Skin of body (tissue), 2 donors: ENCODE results near the gene KLHDC7A. TPM values are rescaled to one million over a fixed set of nuclear protein-coding genes. Genes with fewer than 3 reads are reported as not detected.

Source experiments
- small RNA-seq: library from RNA; depleted of rRNA; stranded (forward); fragments of <200 nt; gene quantifications from one replicate; pipeline ENCODE3, GENCODE V24; 2014; ENCODE audit warnings: low replicate concordance
- total RNA-seq: library from RNA; depleted of rRNA; stranded (reverse); fragments of >200 nt; gene quantifications from one replicate; pipeline ENCODE4 v1.2.3, GENCODE V29; 2014

The KLHDC7A gene
- total RNA-seq, 1 donor from 2014 or later = 0.30 TPM

Small RNA genes within 50 kb of the gene (small RNA-seq; reads per million reads assigned to genes)
- gene DYNLL1P3 = not detected

Other genes with a start within 250 kb of the KLHDC7A start
- 1.4 TPM for gene PAX7, start 149.9 kb downstream of the KLHDC7A start, total RNA-seq